SU-DHL-6 (cell line): ENCODE results near the gene CTNNBIP1.

Experiments
- H2AFZ ChIP-seq: fragments of 200-600 bp; sonication (generic); 2 replicates; pipeline ENCODE4 v1.6.1; 2014; ENCODE audit warnings: low read depth, mild to moderate bottlenecking, moderate library complexity, mixed read lengths, antibody characterized with exemption, low read length; ENCODE audit not compliant: severe bottlenecking
- H3F3A ChIP-seq: fragments of 200-600 bp; shearing (Covaris generic); 2 replicates; pipeline ENCODE4 v1.6.0; 2016; ENCODE audit warnings: antibody characterized with exemption, mild to moderate bottlenecking; ENCODE audit not compliant: insufficient read depth
- H3K27ac ChIP-seq: fragments of 200-600 bp; sonication (generic); 2 replicates; pipeline ENCODE4 v1.5.1; 2016; ENCODE audit warnings: low read depth, mild to moderate bottlenecking, low read length, moderate library complexity, mixed read lengths
- H3K27me3 ChIP-seq: fragments of 200-600 bp; sonication (generic), shearing (Covaris generic); 2 replicates; pipeline ENCODE4 v1.6.0; 2014; ENCODE audit warnings: mild to moderate bottlenecking, low read length
- H3K36me3 ChIP-seq: fragments of 200-600 bp; sonication (generic); 2 replicates; pipeline ENCODE4 v1.6.1; 2014; ENCODE audit warnings: mild to moderate bottlenecking, low read length, mixed read lengths
- H3K4me2 ChIP-seq: fragments of 300-600, 200-600 bp; shearing (Covaris generic), sonication (generic); 2 replicates; pipeline ENCODE4 v1.6.0; 2014; ENCODE audit warnings: low read length, low read depth, mild to moderate bottlenecking; ENCODE audit not compliant: poor library complexity, severe bottlenecking
- H3K4me3 ChIP-seq: fragments of 200-600 bp; sonication (generic); 2 replicates; pipeline ENCODE4 v1.5.1; 2014; ENCODE audit warnings: antibody characterized with exemption, low read length, mild to moderate bottlenecking, mixed read lengths; ENCODE audit not compliant: insufficient read depth, poor library complexity, severe bottlenecking
- H3K79me2 ChIP-seq: fragments of 200-600 bp; sonication (generic); 2 replicates; pipeline ENCODE4 v1.6.1; 2014; ENCODE audit warnings: mild to moderate bottlenecking, low read length, moderate library complexity; ENCODE audit not compliant: insufficient read depth
- H3K9ac ChIP-seq: fragments of 200-600 bp; sonication (generic); 2 replicates; pipeline ENCODE4 v1.7.0; 2014; ENCODE audit warnings: mild to moderate bottlenecking, low read length
- H3K9me2 ChIP-seq: fragments of 200-600 bp; sonication (generic); replicated peaks from 2 replicates; pipeline ENCODE4 v1.6.1; 2014; ENCODE audit warnings: low read length; ENCODE audit not compliant: insufficient read depth
- H3K9me3 ChIP-seq: fragments of 200-600 bp; sonication (generic); 2 replicates; pipeline ENCODE4 v1.6.1; 2014; ENCODE audit warnings: low read length, mixed read lengths; ENCODE audit not compliant: insufficient read depth
- H4K20me1 ChIP-seq: fragments of 200-600 bp; sonication (generic); 2 replicates; pipeline ENCODE4 v1.6.1; 2014; ENCODE audit warnings: low read depth, mild to moderate bottlenecking, antibody characterized with exemption, low read length, moderate library complexity, mixed read lengths
- EZH2phosphoT487 ChIP-seq: fragments of 200-600 bp; sonication (generic), shearing (Covaris generic); conservative IDR thresholded peaks from 2 replicates; pipeline ENCODE4 v1.6.1; 2018; ENCODE audit warnings: mild to moderate bottlenecking, antibody characterized with exemption, low read length, moderate library complexity, mixed read lengths
- TF ChIP-seq, protein P1 (sequence below): fragments of 200-600 bp; sonication (generic); IDR thresholded peaks from one replicate; pipeline ENCODE4 v1.5.1; 2017; ENCODE audit warnings: antibody characterized with exemption, mild to moderate bottlenecking, low read length, moderate library complexity; ENCODE audit not compliant: insufficient read depth, poor library complexity, severe bottlenecking

The CTNNBIP1 gene

DNA sequence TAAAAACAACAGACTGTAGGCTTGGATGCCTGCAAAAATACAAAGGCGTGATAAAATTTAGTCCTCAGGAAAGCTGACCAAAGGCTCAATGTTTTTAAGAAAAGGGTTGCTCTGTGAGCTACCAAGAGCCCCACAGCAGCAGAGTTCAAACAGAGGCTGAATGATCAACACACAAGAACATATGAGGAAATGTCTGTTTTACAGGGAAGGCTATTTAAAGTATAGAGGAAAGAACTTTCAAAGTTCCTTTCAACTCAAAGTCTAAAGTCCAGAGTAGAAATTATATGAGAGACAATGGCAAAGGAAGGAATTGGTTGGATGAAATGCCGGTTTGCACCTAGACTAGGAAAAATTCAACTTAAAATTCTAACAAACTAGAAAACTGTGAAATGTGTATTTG, 94.9 kb downstream of the CTNNBIP1 start:
- TF ChIP-seq EZH2phosphoT487 = no peak
- TF ChIP-seq, protein P1, sequence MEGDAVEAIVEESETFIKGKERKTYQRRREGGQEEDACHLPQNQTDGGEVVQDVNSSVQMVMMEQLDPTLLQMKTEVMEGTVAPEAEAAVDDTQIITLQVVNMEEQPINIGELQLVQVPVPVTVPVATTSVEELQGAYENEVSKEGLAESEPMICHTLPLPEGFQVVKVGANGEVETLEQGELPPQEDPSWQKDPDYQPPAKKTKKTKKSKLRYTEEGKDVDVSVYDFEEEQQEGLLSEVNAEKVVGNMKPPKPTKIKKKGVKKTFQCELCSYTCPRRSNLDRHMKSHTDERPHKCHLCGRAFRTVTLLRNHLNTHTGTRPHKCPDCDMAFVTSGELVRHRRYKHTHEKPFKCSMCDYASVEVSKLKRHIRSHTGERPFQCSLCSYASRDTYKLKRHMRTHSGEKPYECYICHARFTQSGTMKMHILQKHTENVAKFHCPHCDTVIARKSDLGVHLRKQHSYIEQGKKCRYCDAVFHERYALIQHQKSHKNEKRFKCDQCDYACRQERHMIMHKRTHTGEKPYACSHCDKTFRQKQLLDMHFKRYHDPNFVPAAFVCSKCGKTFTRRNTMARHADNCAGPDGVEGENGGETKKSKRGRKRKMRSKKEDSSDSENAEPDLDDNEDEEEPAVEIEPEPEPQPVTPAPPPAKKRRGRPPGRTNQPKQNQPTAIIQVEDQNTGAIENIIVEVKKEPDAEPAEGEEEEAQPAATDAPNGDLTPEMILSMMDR = no peak
- Histone ChIP-seq H2AFZ (no peak overlapping the region), H3K27ac (peak overlapping the region; percentile 90), H3K9me2 (no peaks in the 10 kb centered on the region), H3K79me2 (peaks cover 99% of the 10 kb centered on the region), H3F3A (peaks cover 68% of the 10 kb centered on the region), H3K4me2 (peak overlapping the region; percentile 44), H3K36me3 (peaks cover 7% of the 10 kb centered on the region), H3K9me3 (no peaks in the 10 kb centered on the region), H3K4me3 (no peak overlapping the region), H3K27me3 (no peaks in the 10 kb centered on the region), H4K20me1 (peaks cover 10% of the 10 kb centered on the region; the same call in 1 of the 2 replicates), H3K9ac (peak overlapping the region; percentile 20)

DNA sequence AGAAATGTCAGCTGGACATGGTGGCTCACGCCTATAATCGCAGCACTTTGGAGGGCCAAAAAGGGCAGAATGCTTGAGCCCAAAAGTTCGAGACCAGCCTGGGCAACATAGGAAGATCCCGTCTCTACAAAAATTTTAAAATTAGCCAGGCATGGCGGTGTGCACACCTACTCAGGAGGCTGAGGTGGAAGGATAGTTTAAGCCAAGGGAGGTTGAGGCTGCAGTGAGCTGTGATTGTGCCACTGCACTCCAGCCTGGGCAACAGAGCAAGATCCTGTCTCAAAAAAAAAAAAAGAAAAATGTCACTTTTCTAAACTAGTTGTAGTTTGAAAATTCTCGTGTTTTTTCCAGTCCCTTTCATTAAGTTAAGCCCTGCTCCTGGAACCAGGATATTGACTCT, 95.5 kb downstream of the CTNNBIP1 start:
- Histone ChIP-seq H3K9ac (peak overlapping the region; percentile 20; the same call in 1 of the 2 replicates), H3K4me3 (no peak overlapping the region), H3K9me2 (no peaks in the 10 kb centered on the region), H4K20me1 (peaks cover 10% of the 10 kb centered on the region; the same call in 1 of the 2 replicates), H3K79me2 (peaks cover 98% of the 10 kb centered on the region), H3K36me3 (peaks cover 5% of the 10 kb centered on the region), H3K9me3 (no peaks in the 10 kb centered on the region), H3K27me3 (no peaks in the 10 kb centered on the region), H3K4me2 (peak overlapping the region; percentile 44), H3K27ac (peak overlapping the region; percentile 90), H2AFZ (no peak overlapping the region), H3F3A (peaks cover 63% of the 10 kb centered on the region)
- no peak for TF ChIP-seq EZH2phosphoT487
- TF ChIP-seq, protein P1 = no peak

DNA sequence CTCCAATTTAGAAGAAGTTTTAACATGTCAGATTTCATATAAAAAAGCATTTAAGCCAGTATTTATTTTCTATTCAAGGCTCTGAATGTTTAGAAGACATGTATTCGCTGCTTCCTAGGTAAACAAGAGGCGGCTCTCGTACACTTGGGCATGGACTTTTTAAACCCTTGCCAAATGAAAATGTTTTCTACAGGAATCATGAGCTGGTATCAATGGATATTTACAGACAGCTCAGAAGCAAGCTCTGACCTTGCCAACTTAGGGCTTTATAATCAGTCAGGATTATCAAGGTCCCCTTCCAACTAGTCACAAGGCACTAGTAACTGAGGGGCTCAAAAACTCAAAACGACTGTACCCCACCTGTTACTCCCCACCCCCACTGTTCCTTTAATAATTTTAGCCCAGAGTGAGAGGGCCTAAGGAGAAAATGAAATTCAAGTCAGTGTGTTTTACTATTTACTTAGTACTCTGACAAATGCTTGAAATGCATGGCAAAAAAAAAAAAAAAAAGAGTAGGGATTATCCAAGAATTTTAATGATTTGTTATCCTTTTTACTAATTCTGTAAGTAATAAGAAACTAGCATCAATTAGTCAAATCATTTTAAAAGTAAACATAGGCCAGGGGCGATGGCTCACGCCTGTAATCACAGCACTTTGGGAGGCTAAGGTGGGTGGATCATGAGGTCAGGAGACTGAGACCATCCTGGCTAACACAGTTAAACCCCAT, 98.7 kb downstream of the CTNNBIP1 start:
- peaks cover 10% of the 10 kb centered on the region; the same call in 1 of the 2 replicates for H4K20me1 ChIP-seq
- H3K27ac ChIP-seq = peak overlapping the region; percentile 63

More for the DNA sequence above, 98.7 kb downstream of the CTNNBIP1 start:
- H3K27me3 ChIP-seq = no peaks in the 10 kb centered on the region
- H3K4me3 ChIP-seq = no peak overlapping the region
- no peaks in the 10 kb centered on the region for H3K9me3 ChIP-seq
- H3K9me2 ChIP-seq = no peaks in the 10 kb centered on the region
- TF ChIP-seq, protein P1 = no peak
- TF ChIP-seq EZH2phosphoT487 = no peak
- peaks cover 6% of the 10 kb centered on the region; the same call in 1 of the 2 replicates for H3K36me3 ChIP-seq
- no peak overlapping the region; the same call in 1 of the 2 replicates for H3K9ac ChIP-seq
- H3K4me2 ChIP-seq = peak overlapping the region; percentile 38
- peaks cover 98% of the 10 kb centered on the region for H3K79me2 ChIP-seq
- peaks cover 64% of the 10 kb centered on the region for H3F3A ChIP-seq
- no peak overlapping the region for H2AFZ ChIP-seq
